Breast epithelium (tissue), 3 donors: ENCODE results near the gene WNK2.

Experiments
- POLR2A ChIP-seq: fragments of 450-650 bp; IDR thresholded peaks from one replicate; pipeline ENCODE4 v1.6.1; 2016; ENCODE audit warnings: antibody characterized with exemption, mild to moderate bottlenecking, moderate library complexity
- POLR2AphosphoS5 ChIP-seq, 3 donors: sonication (generic); formaldehyde crosslinking; IDR thresholded peaks; one replicate each; pipeline ENCODE4 v1.6.1; 2017; ENCODE audit warnings: antibody characterized with exemption in 3 of 3
- TF ChIP-seq, protein P1 (sequence below), 3 donors: fragments of 450-650 bp; IDR thresholded peaks; one replicate each; pipeline ENCODE4 v1.5.1; 2016 to 2017; ENCODE audit warnings: antibody characterized with exemption in 3 of 3, mild to moderate bottlenecking in 3 of 3, moderate library complexity in 3 of 3

- TF ChIP-seq, protein P1, sequence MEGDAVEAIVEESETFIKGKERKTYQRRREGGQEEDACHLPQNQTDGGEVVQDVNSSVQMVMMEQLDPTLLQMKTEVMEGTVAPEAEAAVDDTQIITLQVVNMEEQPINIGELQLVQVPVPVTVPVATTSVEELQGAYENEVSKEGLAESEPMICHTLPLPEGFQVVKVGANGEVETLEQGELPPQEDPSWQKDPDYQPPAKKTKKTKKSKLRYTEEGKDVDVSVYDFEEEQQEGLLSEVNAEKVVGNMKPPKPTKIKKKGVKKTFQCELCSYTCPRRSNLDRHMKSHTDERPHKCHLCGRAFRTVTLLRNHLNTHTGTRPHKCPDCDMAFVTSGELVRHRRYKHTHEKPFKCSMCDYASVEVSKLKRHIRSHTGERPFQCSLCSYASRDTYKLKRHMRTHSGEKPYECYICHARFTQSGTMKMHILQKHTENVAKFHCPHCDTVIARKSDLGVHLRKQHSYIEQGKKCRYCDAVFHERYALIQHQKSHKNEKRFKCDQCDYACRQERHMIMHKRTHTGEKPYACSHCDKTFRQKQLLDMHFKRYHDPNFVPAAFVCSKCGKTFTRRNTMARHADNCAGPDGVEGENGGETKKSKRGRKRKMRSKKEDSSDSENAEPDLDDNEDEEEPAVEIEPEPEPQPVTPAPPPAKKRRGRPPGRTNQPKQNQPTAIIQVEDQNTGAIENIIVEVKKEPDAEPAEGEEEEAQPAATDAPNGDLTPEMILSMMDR (IDR thresholded peaks at IDR 0.05): no peak
- TF ChIP-seq POLR2AphosphoS5 (IDR thresholded peaks at IDR 0.05) (no peak), POLR2A (no peak)
Observed at GRCh38 chr9:93257808-93258331, 73.9 kb downstream of the WNK2 start.
